ENCODE measurements around the gene ZNF879.

Gene ZNF879

DNA sequence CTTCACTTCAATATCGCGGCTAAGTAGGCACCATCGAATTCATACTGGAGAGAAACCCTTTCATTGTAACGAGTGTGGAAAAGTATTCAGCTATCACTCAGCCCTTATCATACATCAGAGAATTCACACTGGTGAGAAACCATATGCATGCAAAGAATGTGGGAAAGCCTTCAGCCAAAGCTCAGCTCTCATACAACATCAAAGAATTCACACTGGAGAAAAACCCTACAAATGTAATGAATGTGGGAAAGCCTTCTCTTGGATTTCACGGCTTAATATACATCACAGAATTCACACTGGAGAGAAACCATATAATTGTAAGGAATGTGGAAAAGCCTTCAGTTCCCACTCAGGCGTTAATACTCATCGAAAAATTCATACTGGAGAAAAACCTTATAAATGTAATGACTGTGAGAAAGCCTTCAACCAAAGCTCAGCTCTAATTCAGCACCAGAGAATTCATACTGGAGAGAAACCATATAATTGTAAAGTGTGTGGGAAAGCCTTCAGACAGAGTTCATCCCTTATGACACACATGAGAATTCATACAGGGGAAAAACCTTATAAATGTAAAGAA is 9.5 kb downstream of the ZNF879 start:
- DNase-seq: no peak

DNA sequence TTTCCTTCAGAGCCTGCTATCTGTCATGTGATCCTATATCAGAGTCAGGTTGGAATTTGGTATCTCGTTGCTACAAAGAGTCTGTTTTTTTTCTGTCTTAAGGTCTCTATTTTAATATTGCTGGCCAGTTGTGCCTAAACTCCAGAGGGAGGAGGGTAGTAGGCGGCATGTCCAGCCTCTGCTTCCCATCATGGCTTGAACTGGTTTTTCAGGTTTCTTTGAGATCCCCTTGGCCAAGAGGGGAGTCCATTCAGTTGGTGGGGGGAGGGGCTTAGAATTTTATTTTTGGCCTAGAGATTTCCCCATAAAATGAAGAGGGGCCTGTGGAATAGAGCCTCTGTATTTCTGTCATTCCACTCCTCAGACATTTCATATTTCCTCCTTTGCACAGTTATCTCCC is 21.2 kb downstream of the ZNF879 start:
- no peak for DNase-seq

GRCh38 chr5:179051784-179052183 is 28.2 kb downstream of the ZNF879 start:
- no peak for DNase-seq

DNA sequence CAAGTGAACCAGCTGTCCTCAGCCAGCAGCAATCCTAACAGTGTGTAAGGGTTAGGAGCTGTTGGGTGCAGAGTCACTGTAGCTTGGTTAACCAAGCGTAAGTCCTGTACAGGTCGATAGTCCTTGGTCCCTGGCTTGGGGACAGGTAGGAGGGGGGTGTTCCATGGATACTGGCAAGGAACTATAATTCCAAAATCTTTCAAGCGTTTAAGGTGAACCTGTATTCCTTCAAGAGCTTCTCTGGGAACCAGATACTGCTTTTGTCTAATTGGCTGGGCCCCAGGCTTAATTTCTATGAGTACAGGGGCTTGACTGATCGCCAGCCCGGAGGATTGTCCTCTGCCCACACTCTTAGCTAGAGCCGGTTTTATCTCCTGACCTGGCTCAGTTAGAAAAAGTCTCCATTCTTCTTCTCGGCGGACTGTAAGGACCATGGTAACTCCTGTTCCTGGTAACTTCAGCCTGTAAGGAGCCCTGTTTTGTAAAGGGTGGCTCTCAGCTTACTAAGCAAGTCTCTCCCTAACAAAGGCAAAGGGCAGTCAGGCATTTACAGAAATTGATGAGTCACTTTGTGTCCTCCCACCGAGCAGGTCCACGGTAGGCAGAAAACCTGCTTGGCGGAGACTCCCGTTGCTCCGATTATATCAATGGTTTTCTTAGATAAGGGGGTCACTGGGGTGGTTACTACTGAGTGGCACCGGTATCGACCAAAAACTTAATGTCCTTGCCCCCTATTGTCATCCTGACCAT is 30.6 kb downstream of the ZNF879 start:
- no peak for DNase-seq

DNA sequence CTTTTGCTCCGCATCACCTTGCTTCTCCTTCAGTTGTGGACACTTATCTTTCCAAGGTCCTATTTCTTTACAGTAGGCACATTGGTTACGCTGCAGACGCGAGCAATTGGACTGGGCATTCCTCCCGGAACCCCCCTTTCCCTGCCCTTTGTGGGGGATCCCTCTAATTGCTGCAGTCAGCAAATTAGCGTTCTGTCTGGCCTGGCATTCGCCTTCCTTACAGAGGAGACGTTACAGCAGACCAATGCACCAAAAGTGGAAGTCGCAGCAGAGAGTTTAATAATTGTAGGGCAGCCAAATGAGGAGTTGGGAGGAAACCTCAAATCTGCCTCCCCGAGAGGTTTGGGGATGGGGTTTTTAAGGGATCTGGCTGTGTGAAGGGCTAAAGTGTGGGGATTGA is 31.3 kb downstream of the ZNF879 start:
- no peak for DNase-seq

DNA sequence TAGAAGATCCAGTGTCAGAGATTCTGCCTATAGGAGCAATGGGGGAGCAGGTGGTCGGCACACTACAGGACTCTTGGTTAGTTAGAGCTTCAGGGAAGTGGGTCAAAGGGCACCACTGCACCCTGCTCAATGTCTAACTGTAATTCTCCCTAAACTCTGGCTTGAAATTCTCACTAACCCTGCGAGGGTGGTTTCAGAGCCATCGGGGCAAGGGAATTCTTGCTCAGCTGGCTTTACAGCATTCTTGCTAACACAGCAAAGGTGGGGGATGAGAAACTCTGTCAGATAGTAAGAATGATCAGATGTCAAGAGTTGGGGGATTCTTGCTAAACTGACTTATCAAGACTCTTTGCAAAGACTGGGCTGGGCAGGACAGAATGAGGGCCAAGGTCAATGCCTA is 31.8 kb downstream of the ZNF879 start:
- no peak for DNase-seq

DNA sequence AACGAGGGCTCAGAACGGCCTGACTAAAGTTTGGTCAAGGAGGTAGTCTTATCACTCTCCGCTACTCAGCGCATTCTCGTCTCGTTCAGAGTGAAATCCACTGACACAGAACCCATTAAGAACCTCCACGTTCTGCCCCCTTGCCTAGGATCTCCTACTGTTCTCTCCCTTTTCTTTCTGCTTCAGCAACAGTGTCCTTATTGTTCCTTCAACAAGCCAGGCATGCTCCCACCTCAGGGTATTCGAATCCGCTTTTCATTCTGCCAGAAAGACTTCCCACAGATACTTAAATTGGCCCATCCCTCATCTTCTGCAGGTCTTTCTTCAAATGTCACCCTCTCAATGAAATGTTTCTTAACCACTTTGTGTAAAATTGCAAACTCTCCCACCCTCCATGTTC is 32.2 kb downstream of the ZNF879 start:
- no peak for DNase-seq

- no peak for DNase-seq
Observed at GRCh38 chr5:179060116-179061008, 36.8 kb downstream of the ZNF879 start, which contains the start of gene ZNF354C. Gene ZNF354C (plus strand): TSS chr5:179060373. CDS start chr5:179062069, 1,696 bp downstream.

DNA sequence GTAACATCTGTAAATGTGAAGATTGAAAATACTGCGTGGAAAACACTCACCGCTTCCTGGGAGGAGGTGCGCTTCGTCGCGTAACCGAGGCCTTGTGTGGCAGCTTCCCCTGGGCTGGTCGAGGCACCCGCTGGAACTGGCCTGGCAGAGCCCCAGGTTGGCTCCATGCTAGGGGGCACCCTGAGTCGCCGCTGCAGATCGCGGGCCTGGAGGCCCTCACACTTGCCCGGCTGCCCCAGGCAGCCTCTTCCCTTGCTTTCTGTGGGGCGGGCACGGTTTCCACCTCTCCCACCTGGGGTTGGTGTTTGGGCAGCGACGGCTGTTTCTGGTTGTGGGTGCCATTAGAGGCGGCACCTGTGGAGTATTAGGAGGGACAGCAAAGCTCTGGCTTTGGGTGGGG is 37.4 kb downstream of the ZNF879 start:
- no peak for DNase-seq

GRCh38 chr5:179065703-179066102 is 42.1 kb downstream of the ZNF879 start:
- no peak for DNase-seq

DNA sequence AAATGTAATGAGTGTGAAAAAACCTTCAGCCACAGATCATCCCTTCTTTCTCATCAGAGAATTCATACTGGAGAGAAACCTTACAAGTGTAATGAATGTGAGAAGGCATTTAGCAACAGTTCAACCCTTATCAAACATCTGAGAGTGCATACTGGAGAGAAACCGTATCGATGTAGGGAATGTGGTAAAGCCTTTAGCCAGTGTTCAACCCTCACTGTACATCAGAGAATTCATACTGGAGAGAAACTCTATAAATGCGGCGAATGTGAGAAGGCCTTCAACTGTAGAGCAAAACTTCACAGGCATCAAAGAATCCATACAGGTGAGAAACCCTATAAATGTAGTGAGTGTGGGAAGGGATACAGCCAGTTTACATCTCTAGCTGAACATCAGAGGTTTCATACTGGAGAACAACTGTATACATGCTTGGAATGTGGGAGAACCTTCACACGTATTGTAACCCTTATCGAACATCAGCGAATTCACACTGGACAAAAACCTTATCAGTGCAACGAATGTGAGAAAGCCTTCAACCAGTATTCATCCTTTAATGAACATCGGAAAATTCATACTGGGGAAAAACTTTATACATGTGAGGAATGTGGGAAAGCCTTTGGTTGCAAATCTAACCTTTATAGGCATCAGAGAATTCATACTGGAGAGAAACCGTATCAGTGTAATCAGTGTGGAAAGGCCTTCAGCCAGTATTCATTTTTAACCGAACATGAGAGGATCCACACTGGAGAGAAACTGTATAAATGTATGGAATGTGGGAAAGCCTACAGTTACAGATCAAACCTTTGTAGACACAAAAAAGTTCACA is 55.8 kb downstream of the ZNF879 start:
- no peak for DNase-seq

- DNase-seq: no peak
Observed at GRCh38 chr5:179080724-179081123, 57.1 kb downstream of the ZNF879 start.

Data from NCI-H1105 (cell line).